GM08714 (cell line): ENCODE results near the gene WDR31.

Experiments
- H3K4me3 ChIP-seq: fragments of 200-500 bp; sonication (Bioruptor generic); 2 replicates; pipeline ENCODE4 v1.5.1; 2014; ENCODE audit warnings: mild to moderate bottlenecking, low read length, inconsistent platforms
- ZNF274 ChIP-seq: IDR thresholded peaks from 2 replicates; pipeline ENCODE4 v1.6.1; 2012; ENCODE audit warnings: mild to moderate bottlenecking, low read depth, low read length

Gene WDR31

GRCh38 chr9:113356686-113357292 is 16.7 kb upstream of the WDR31 start:
- TF ChIP-seq ZNF274 = no peak
- H3K4me3 ChIP-seq = no peak overlapping the region

DNA sequence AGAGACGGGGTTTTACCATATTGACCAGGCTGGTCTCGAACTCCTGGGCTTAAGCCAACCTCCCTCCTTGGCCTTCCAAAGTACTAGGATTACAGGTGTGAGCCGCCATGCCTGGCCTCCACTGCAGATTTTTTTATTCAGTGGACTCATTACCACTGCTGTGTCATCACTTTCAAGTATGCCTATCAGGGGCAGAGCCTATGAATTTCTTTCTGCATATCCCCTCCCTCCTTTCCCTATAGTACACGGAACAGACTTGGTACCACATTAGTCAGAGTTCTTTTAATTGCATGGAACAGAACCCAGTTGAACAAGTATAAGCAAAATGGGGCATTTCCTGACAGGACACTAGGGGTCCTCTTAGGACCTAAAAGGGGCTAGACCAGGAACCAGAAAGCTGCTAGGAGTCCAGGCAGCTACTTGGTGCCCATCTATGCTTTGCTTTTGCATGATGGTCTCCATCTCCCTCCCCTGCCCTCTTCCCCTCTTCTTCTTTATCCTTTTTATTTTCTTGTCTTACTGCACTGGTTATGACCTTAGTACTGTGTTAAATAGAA is 15.0 kb upstream of the WDR31 start:
- no peak for TF ChIP-seq ZNF274

DNA sequence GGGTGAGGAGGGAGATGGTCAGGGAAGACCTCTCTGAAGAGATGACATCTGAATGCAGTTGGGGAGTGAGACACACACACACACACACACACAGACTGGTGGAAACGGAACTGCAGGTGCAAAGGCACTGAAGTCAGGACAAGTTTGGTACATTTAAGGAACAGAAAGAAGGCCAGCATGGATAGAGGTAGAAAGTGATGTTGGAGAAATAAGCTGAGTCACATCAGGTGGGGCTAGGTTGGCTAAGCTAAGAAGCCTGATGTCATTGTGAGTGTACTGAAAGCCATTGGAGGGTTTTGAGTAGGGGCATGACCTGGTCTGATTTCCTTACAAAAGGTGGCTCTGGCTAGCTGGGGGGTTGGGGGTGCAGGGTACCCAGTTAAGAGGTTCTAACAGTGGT is 12.3 kb upstream of the WDR31 start:
- no peak for TF ChIP-seq ZNF274
- H3K4me3 ChIP-seq = no peak overlapping the region

More for the DNA sequence above, 15.0 kb upstream of the WDR31 start:
- H3K4me3 ChIP-seq = no peak overlapping the region

DNA sequence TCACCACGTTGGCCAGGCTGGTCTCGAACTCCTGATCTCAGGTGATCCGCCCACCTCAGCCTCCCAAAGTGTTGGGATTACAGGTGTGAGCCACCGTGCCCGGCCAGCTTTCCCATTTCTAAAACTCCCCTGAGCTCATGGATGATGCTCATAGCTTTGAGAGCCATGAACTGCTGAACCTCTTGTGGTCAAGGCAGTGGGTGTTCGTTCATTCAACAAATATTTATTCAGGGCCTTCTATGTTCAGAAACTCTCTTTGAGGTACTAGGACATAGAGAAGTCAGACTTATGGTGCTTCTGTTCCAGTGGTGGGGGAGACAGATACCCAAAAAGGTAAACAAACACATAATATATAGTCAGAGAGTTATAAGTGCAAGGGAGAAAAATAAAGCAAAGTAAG is 11.9 kb upstream of the WDR31 start:
- no peak overlapping the region for H3K4me3 ChIP-seq
- no peak for TF ChIP-seq ZNF274

GRCh38 chr9:113350937-113351336 is 10.9 kb upstream of the WDR31 start:
- TF ChIP-seq ZNF274 = no peak
- H3K4me3 ChIP-seq = no peak overlapping the region; the same call in 1 of the 2 replicates

DNA sequence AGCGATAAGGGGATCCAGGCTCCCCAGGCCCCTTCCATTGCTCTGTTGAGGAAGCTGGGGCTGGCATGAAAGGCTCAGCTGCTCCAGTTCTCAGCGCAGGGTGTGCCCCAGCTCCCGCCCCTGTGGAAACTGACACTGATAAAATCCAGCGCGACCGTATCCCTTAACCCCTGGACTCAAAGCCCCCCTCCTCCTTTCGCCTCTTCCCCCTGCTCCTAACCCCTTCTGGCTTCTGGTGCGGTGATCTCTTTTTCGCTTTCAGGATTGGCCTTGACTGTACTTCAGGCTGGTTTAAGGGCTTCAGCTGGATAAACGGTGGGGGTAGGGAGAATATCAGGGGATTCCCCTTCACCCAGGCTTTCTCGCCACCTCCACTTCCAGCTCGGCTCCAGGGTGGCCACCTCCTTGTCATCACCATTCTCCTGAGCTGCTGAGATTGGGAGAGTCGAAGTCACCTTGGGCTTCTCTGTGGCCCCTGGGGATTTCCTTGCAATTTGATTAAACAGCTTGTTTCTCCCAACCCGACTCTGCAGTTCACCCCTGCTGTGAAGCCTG is 10.1 kb upstream of the WDR31 start:
- TF ChIP-seq ZNF274 = no peak
- peak overlapping the region; percentile 53; the same call in 1 of the 2 replicates for H3K4me3 ChIP-seq

GRCh38 chr9:113349445-113350094 is 9.5 kb upstream of the WDR31 start, which contains the start of gene BSPRY:
Gene BSPRY (plus strand): TSS chr9:113349541. CDS start chr9:113349580, 39 bp downstream.
- no peak for TF ChIP-seq ZNF274
- H3K4me3 ChIP-seq = peak within 1 kb of the TSS; percentile 53; the same call in 1 of the 2 replicates

DNA sequence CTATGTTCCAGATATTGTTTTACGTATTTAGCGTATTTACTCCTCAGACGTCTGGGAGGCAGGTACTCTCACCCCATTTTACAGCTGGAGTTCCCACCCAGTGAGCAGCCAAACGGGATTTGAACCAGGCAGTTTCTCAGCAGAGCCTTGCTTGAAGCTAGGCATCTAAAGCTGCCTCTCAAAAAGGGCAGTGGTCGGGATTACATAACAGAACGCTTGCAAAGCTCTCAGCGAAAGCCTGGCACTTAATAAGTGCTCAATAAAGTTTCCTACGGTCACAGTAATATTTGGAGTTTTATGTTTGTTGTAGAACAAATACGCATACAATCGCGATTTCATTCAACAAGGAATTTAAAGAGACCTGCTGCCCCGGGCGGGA is 9.0 kb upstream of the WDR31 start:
- no peak for TF ChIP-seq ZNF274
- peak overlapping the region; percentile 53; the same call in 1 of the 2 replicates for H3K4me3 ChIP-seq

GRCh38 chr9:113348437-113348836 is 8.4 kb upstream of the WDR31 start:
- TF ChIP-seq ZNF274 = no peak
- H3K4me3 ChIP-seq = no peak overlapping the region

DNA sequence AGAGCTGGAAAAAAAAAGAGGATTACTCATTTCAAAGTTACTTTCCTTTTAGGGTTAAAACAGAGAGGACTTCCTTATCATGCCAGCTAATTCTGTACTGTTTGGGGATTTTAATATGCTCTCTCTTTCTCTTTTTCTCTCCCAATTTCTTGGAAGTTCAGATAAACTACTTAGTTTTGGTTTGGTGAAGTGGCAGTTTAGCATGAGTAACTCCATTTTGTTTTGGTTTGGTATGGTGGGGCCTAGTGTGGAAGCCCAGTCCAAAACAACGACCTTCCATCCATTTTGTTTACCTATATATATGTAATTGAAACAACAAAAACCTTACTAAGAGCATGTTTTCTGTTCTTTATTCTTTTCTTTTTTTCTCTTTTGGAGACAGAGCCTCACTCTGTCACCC is 5.6 kb upstream of the WDR31 start:
- TF ChIP-seq ZNF274 = no peak
- H3K4me3 ChIP-seq = no peak overlapping the region

DNA sequence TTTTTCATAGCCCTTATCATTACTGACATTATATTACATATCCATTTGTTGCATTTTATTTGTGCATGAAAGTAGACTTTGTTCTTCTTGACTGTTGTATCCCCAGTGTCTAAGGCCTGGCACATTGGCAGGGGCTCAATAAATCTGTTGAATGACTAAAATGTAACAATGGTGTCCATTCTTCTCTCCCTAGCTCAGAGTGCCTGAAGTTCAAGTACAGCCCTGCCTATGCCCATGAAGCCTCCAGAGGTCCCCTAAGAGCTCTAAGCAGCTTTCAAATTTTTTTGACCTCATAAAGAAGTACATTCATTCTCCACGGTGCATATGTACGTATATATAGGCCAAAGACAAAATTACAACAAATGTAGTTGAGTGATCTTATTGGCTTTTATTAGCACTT is 5.1 kb upstream of the WDR31 start:
- H3K4me3 ChIP-seq = no peak overlapping the region
- TF ChIP-seq ZNF274 = no peak

DNA sequence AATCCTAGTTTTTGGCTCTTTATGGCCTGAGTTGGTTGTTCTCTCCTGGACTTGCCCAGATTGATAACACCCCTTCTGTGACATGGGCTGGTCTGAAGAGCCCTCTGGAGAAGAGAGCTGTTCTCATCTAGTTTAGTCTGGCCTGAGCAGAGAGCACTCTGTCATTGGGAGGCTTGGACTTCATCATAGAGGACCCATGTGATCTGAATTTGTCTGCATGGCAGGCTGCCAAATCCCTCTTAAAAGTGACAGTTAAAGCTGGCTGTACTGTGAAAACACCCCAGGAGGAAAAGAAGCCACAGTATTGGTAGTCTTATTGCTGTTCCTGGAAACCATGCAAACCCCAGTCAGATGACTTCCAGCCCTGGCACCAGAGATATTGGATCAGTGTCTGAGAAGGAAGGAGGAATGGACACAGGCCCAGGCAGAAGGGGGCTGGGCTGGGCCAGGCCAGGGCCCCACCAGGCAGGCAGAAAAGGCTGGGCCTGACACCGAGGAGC is 3.7 kb upstream of the WDR31 start:
- no peak for TF ChIP-seq ZNF274
- no peak overlapping the region for H3K4me3 ChIP-seq

GRCh38 chr9:113341712-113342410 is 1.8 kb upstream of the WDR31 start:
- TF ChIP-seq ZNF274 = no peak
- no peak overlapping the region for H3K4me3 ChIP-seq

DNA sequence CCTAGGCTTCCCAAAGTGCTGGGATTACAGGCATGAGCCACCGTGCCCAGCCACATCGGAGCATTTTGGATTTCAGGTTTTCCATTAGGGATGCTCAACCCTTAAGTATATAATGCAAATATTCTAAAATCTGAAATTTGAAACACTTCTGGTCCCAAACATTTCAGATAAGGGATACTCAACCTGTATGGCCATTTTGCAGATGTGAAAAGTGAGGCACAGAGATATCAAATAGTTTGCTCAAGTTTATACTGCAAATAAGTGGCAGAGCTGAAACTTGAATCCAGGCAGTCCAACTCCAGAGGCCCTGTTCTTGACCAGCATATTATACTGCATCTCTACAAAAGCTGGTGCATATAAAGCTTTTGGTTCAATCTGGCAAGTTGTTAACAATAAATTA is 2.4 kb downstream of the WDR31 start:
- TF ChIP-seq ZNF274 = no peak
- no peak overlapping the region for H3K4me3 ChIP-seq
